ENCODE data around the gene C20orf144.

Gene C20orf144

DNA sequence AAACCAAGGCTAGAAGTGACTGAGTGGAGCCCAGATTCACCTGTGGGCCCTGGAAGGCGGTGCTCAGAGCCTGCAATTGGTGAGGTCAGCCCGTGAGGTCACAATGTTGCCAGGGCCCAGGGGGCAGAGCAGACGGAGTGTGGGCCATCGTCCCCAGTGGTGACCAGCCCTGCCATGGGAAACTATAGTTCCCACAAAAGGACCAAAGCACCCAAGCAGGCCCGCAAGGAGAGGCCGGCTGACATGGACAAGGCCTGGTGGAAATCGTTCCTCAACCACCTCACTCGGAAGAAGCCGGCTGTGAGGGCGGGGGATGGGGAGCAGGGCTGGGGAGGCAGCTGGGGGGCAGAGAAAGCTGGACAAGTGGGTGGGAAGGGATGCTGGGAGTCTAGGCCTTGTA, at the start of gene C20orf144:
Gene C20orf144, plus strand, starts transcription at position 156 of the 400 bp plus-strand sequence. Its CDS starts 19 bp downstream, at position 175.
- TF ChIP-seq CTCF (IDR thresholded peaks at IDR 0.05; ENCODE audit: low read depth, low read length, missing control alignments) = no peak
- peak within 1 kb of the TSS; percentile 63 for H3K4me3 ChIP-seq (replicated peaks; ENCODE audit: low read depth, low read length)
- DNase-seq (ENCODE audit: extremely low read depth, low read depth) = no peak

DNA sequence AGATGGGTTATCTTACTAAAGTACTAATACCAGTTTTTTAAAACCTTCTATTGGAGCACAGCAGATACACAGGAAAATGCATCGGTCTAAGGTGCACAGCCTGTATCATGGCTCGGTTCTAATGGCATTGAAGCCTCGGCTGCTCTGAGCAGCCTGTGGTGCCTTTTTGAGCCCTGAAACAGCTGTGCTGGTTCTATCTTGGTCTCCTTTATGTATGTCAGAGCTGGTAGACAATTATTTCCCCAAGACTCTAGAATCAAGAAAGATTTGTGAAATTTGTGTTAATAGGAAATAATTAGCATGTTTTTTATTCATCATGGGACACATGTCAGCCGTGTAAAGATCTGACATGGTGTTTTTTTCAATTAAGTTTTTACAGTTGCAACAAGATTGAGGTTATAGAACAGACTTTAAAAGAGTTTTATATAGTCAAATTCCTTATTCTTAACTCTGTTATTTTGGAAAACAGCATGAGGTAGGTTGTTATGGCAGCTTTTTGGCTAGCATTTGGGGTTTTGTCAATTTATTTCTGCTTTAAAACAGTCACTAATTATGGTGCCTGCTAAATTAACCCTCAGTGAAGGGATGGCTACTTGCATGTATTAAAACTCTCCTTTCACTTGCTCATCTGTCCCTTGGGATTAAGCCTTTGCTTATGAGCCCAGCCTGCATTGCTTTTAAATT, 40.3 kb upstream of the C20orf144 start:
- H3K4me3 ChIP-seq (replicated peaks; ENCODE audit: low read depth, low read length) = no peak overlapping the region
- DNase-seq (ENCODE audit: extremely low read depth, low read depth) = no peak
- no peak for TF ChIP-seq CTCF (IDR thresholded peaks at IDR 0.05; ENCODE audit: low read depth, low read length, missing control alignments)

GRCh38 chr20:33622705-33623365, 39.3 kb upstream of the C20orf144 start:
- no peak for DNase-seq (ENCODE audit: extremely low read depth, low read depth)
- TF ChIP-seq CTCF (IDR thresholded peaks at IDR 0.05; ENCODE audit: low read depth, low read length, missing control alignments) = no peak

GRCh38 chr20:33624399-33624798, 37.7 kb upstream of the C20orf144 start:
- no peak overlapping the region for H3K4me3 ChIP-seq (replicated peaks; ENCODE audit: low read depth, low read length)
- TF ChIP-seq CTCF (IDR thresholded peaks at IDR 0.05; ENCODE audit: low read depth, low read length, missing control alignments) = no peak
- no peak for DNase-seq (ENCODE audit: extremely low read depth, low read depth)

More at GRCh38 chr20:33622705-33623365, 39.3 kb upstream of the C20orf144 start:
- H3K4me3 ChIP-seq (replicated peaks; ENCODE audit: low read depth, low read length) = no peak overlapping the region

DNA sequence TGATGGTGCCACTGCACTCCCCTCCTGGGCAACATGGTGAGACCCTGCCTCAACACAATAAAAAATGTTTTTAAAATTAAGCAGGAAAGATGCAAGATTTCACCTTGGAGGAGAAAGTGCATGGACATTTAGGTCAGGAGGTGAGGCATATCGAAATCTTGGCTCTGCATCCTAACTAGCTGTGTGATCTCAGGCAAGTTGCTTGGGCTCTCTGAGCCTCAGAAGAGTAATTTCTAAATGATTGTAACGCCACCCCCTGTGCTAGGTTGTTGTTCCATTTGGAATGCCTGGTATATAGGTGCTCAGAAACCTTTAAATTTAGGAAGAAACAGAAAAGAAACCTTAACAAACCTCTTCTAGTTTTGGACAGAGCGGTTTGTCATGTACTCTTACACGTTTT, 35.9 kb upstream of the C20orf144 start:
- DNase-seq (ENCODE audit: extremely low read depth, low read depth) = no peak
- no peak overlapping the region for H3K4me3 ChIP-seq (replicated peaks; ENCODE audit: low read depth, low read length)
- TF ChIP-seq CTCF (IDR thresholded peaks at IDR 0.05; ENCODE audit: low read depth, low read length, missing control alignments) = no peak

GRCh38 chr20:33627577-33628216, 34.4 kb upstream of the C20orf144 start:
- no peak overlapping the region for H3K4me3 ChIP-seq (replicated peaks; ENCODE audit: low read depth, low read length)
- DNase-seq (ENCODE audit: extremely low read depth, low read depth) = no peak
- TF ChIP-seq CTCF (IDR thresholded peaks at IDR 0.05; ENCODE audit: low read depth, low read length, missing control alignments) = no peak
